Mesothelial cell of epicardium (in vitro differentiated cells): ENCODE data around the gene ZNF543. TPM values are rescaled to one million over a fixed set of nuclear protein-coding genes. Genes with fewer than 3 reads are reported as not detected.
A peak's percentile ranks its signal among the peaks of the same experiment; 100 is the strongest.

ENCODE experiments used
- DNase-seq, 2 experiments: peaks; one replicate each; pipeline ENCODE4 v3.0.0; 2021; ENCODE audit warnings: low spot score in 2 of 2; ENCODE audit not compliant: unreplicated experiment in 2 of 2
- H3K27ac Mint-ChIP-seq: 2 replicates; pipeline ENCODE4 v1.8.0; 2021; ENCODE audit warnings: mixed read lengths
- H3K27me3 Mint-ChIP-seq: 2 replicates; pipeline ENCODE4 v1.8.0; 2021; ENCODE audit warnings: low read depth, mixed read lengths
- H3K36me3 Mint-ChIP-seq: 2 replicates; pipeline ENCODE4 v1.8.0; 2021; ENCODE audit warnings: mixed read lengths
- H3K4me1 Mint-ChIP-seq: 2 replicates; pipeline ENCODE4 v1.8.0; 2021; ENCODE audit warnings: mixed read lengths
- H3K4me3 Mint-ChIP-seq: 2 replicates; pipeline ENCODE4 v1.8.0; 2021; ENCODE audit warnings: mild to moderate bottlenecking, moderate library complexity, mixed read lengths
- H3K9me3 Mint-ChIP-seq: 2 replicates; pipeline ENCODE4 v1.8.0; 2021; ENCODE audit warnings: mixed read lengths
- CTCF ChIP-seq: fragments of 200-600 bp; sonication (generic); IDR thresholded peaks from one replicate; pipeline ENCODE4 v1.5.0; 2021; ENCODE audit warnings: antibody characterized with exemption; ENCODE audit not compliant: unreplicated experiment
- total RNA-seq: library from RNA; stranded (reverse); gene quantifications from 3 replicates; pipeline ENCODE4 v1.2.1, GENCODE V29; 2021

ZNF543 gene
- total RNA-seq, 1 donor from 2014 or later = 12.1 TPM

- TF ChIP-seq CTCF = no peak
- Mint-ChIP-seq H3K4me3 (no peak overlapping the region), H3K36me3 (peaks cover 84% of the 10 kb centered on the region), H3K27me3 (no peaks in the 10 kb centered on the region), H3K27ac (no peak overlapping the region), H3K4me1 (no peaks in the 10 kb centered on the region), H3K9me3 (peaks cover 39% of the 10 kb centered on the region)
- no peak for DNase-seq
Measured at GRCh38 chr19:57292547-57292946, 27.7 kb upstream of the ZNF543 start.

GRCh38 chr19:57293719-57294118, 26.6 kb upstream of the ZNF543 start:
- H3K9me3 Mint-ChIP-seq = peaks cover 39% of the 10 kb centered on the region

GRCh38 chr19:57302020-57302465, 18.2 kb upstream of the ZNF543 start:
- H3K27me3 Mint-ChIP-seq = no peaks in the 10 kb centered on the region
- no peak overlapping the region for H3K27ac Mint-ChIP-seq
- no peak overlapping the region for H3K4me3 Mint-ChIP-seq
- peaks cover 7% of the 10 kb centered on the region for H3K9me3 Mint-ChIP-seq
- H3K36me3 Mint-ChIP-seq = peaks cover 33% of the 10 kb centered on the region
- no peak for DNase-seq
- peaks cover 2% of the 10 kb centered on the region for H3K4me1 Mint-ChIP-seq
- TF ChIP-seq CTCF = no peak

More at GRCh38 chr19:57293719-57294118, 26.6 kb upstream of the ZNF543 start:
- no peaks in the 10 kb centered on the region for H3K27me3 Mint-ChIP-seq
- no peak for TF ChIP-seq CTCF
- H3K4me1 Mint-ChIP-seq = no peaks in the 10 kb centered on the region
- peaks cover 81% of the 10 kb centered on the region for H3K36me3 Mint-ChIP-seq
- H3K4me3 Mint-ChIP-seq = no peak overlapping the region
- no peak for DNase-seq
- H3K27ac Mint-ChIP-seq = no peak overlapping the region

- Mint-ChIP-seq H3K27ac (no peak overlapping the region), H3K9me3 (peaks cover 7% of the 10 kb centered on the region), H3K36me3 (peaks cover 27% of the 10 kb centered on the region), H3K4me3 (no peak overlapping the region), H3K4me1 (peaks cover 2% of the 10 kb centered on the region), H3K27me3 (no peaks in the 10 kb centered on the region)
- DNase-seq = no peak
- no peak for TF ChIP-seq CTCF
Measured at GRCh38 chr19:57302727-57303401, 17.4 kb upstream of the ZNF543 start.

GRCh38 chr19:57305056-57305455, 15.2 kb upstream of the ZNF543 start:
- Mint-ChIP-seq H3K9me3 (peaks cover 11% of the 10 kb centered on the region), H3K27ac (peak overlapping the region; percentile 90)

More at GRCh38 chr19:57305056-57305455, 15.2 kb upstream of the ZNF543 start:
- peaks cover 2% of the 10 kb centered on the region for H3K4me1 Mint-ChIP-seq
- DNase-seq = no peak
- peaks cover 14% of the 10 kb centered on the region for H3K36me3 Mint-ChIP-seq
- no peak for TF ChIP-seq CTCF
- H3K4me3 Mint-ChIP-seq = no peak overlapping the region
- no peaks in the 10 kb centered on the region for H3K27me3 Mint-ChIP-seq
